GM21381 (cell line): ENCODE results near the gene KRTAP15-1.

ENCODE experiments used
- ATAC-seq: cut with Tn5 transposase; IDR thresholded peaks from one replicate; pipeline ENCODE4 v1.9.1; 2021; ENCODE audit warnings: mild to moderate bottlenecking, moderate library complexity; ENCODE audit not compliant: unreplicated experiment

The KRTAP15-1 gene

DNA sequence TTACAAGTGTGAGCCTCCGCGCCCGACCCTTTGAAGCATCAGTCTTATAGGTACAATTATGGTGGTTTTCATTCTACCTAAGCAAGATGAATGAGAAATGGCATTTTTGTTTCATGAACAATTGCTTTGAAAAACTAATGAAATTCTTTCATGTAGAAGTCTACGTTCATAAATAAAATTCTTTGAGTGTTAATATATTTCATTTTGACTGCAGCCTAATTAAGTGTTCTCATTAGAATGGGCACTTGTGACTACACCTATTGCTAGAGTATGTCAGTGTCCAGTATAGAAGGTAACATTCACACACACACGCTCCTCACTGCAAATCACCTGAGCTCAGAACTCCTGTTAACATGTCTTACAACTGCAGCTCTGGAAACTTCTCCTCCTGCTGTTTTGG lies at the start of gene KRTAP15-1:
Gene KRTAP15-1 (plus strand): TSS at position 301 of the 400 bp plus-strand sequence. CDS start 53 bp downstream, at position 354.
- ATAC-seq: no peak

GRCh38 chr21:30391492-30392025 lies 48.5 kb upstream of the KRTAP15-1 start:
- no peak for ATAC-seq

DNA sequence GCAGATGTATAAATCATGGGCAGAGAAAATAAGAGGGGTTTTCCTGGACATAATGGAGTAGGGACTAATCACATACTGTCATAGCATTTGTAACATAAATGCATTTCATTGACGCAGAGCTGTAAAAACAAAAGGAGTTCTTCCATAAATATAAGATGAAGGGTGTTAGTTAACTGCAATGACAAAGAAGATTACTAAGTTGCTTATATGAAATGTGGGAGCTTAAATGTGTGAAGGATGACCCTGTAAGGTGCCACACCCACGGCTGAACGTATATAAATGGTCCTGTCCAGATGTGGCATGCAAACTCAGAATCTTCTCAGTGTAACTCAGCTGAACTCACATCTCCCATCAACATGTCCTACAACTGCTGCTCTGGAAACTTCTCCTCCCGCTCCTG lies 44.3 kb upstream of the KRTAP15-1 start, which contains the start of gene KRTAP13-1:
Gene KRTAP13-1 (plus strand): TSS at position 301 of the 400 bp plus-strand sequence. CDS start 56 bp downstream, at position 357.
- no peak for ATAC-seq

- ATAC-seq: no peak
Measured at GRCh38 chr21:30408782-30409494, 31.1 kb upstream of the KRTAP15-1 start.

GRCh38 chr21:30415993-30416392 lies 24.1 kb upstream of the KRTAP15-1 start:
- no peak for ATAC-seq

DNA sequence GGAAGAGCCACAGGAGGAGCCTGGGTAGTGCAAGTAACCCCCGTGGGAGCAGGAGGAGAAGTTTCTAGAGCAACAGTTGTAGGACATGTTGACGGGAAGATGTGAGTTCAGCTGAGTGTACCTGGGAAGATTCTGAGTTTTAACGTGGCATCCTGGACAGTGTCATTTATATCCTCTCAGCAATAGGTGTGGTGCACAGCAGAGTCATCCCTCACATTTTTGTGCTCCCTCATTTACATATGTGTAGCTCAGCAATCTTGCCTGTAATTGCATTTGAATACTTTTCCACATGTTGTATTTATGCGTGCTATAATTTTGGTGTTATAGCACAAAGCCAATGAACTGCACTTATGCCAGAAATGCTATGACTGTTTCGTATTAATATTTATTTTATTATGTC lies 14.2 kb upstream of the KRTAP15-1 start, which contains the start of gene KRTAP13-3:
Gene KRTAP13-3 (minus strand): TSS at position 101 of the 400 bp plus-strand sequence. CDS start 14 bp downstream, at position 87.
- ATAC-seq: no peak

DNA sequence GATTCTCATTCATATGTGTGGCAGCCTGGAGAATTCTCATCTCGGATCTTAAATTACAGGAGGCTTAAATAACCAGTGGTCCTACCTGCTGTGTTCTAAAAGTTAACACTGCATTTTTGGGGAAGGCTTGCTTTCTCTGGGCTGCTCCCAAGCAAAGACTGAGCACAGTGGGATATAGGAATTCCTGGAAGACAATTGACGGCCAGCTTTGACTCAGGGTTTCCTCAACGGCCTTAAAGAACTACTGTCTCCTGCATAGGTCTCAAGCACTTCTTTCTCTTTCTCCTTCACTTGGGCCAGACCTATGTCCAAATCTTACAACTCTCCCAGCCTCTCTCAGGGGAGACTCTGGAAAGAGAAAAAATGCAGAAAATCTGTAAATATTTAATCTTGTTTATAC lies 13.3 kb upstream of the KRTAP15-1 start:
- ATAC-seq: no peak

GRCh38 chr21:30430170-30430655 lies 9.9 kb upstream of the KRTAP15-1 start, which contains the start of gene KRTAP13-4:
TSS of gene KRTAP13-4 (plus strand) at chr21:30430220. CDS start at chr21:30430276, 56 bp downstream.
- no peak for ATAC-seq

- peak; percentile 71 for ATAC-seq
Measured at GRCh38 chr21:30434033-30434631, 5.9 kb upstream of the KRTAP15-1 start.

DNA sequence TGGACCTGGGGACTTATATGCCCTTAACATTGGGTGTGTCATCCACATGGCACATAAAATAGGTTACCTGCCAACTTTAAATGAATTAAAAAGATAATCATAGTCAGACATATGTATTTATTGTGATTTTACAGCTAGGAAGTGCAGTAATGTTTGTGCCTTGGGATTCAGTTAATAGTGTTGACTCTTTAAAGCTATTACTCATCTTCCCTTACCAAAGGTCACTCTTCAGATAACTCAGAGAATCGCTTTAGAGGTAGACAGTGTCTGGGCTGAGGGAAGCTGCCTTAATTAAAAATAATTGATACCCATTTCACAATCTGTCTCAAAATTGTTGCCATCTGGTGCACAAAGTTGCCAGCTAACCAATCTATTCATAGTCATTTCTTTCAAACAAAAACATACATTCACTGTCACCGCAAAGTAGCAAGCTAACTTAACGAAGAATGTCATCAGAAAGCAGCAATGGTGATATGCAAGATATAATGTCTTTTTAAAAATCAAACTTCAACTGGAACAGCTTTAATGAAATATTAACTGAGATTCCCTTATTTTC lies 3.0 kb upstream of the KRTAP15-1 start:
- no peak for ATAC-seq

DNA sequence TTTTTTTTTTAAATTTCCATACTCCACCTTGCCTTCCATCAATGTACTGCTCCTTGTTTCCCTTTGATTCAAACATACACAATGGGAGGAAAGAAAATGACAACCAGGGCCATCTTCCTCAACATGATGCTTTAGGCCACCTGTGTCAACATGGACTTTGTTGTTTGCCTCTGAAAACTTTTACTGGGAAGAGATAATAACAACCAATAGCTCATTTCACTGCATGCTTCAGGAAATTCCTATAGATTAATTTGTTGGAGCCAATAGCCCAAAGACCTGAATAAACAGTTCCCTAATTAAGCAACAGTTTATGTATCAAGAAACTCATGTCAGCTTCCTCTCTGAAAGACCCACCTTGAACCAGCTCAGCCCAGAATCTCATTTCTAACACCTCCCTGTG lies 3.2 kb downstream of the KRTAP15-1 start:
- ATAC-seq: no peak

GRCh38 chr21:30444204-30444603 lies 4.1 kb downstream of the KRTAP15-1 start:
- ATAC-seq: no peak

- ATAC-seq: no peak
Measured at GRCh38 chr21:30447056-30447455, 7.0 kb downstream of the KRTAP15-1 start.

DNA sequence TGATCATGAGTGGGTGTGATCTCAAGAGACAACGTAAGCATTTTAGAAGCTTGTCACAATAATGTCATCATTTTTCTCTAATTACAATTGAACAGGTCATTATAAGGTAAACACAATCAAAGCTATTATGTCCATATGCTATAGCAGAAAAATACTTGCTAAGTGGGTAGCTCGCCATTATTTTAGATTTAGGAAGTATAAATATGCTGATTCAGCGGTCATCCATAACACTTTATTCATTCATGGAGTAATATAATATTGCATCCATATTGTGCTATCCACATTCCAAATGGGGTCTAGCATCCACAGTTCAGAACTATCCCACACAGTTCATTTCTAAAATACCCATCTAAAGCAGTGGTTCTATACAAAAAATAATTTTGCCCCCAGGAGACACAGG lies 8.4 kb downstream of the KRTAP15-1 start:
- no peak for ATAC-seq

- ATAC-seq: no peak
Measured at GRCh38 chr21:30463713-30464112, 23.6 kb downstream of the KRTAP15-1 start.

DNA sequence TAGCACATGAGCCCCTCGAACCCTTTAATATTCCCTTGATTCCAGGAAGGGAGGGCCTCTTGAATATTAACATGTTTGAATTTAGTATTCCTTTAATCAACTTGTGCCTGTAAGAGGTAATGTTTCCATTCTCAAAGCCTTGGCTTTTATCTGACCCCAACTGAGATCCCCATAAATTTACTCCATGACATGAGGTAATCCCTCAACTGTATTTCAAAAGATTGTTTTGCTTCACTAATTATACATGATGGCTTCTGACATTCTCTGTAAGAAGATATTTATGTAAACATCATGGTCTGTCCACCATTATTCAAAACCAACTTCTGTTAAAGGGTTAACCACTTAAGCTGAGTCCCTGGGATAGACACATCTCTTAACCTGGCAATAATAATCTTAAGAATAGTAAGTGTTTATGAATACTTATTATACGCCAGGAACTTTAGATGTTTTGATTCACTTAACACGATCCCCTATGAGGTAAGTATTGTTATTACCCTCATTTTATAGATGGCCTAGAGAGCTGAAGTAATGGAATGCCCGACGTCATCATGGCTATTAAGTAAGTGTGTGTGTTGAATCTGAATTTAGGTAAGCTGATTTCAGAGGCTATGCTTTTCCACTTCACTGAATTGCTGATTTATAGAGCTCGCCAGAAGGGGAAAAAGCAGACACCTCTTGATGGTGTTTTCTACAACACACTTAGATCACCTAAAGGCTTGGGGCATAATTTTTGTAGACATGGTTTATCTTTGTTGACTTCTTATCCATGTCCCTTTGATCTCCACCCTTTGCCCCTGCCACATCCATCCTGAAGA lies 29.0 kb downstream of the KRTAP15-1 start:
- ATAC-seq: no peak

DNA sequence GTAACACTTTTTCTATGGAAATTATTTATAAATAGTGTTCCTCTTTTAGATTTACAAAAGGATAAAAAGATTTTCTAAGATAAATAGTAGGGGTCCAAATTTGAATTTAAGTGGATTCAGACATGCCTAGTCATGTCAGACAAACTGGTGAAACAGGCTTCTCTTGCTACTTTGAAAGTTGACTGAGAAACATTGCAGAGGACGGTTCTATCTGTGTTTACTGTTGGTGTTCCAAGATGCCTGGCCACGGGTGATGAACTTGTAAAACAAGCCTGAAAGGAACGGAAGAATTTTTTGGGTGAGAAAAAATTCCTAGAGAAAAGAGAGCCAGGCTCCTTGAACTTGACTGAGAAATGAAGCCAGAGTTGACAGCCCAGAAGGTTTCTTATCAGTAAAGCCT lies 37.9 kb downstream of the KRTAP15-1 start:
- no peak for ATAC-seq

GRCh38 chr21:30479259-30479658 lies 39.2 kb downstream of the KRTAP15-1 start:
- ATAC-seq: no peak

DNA sequence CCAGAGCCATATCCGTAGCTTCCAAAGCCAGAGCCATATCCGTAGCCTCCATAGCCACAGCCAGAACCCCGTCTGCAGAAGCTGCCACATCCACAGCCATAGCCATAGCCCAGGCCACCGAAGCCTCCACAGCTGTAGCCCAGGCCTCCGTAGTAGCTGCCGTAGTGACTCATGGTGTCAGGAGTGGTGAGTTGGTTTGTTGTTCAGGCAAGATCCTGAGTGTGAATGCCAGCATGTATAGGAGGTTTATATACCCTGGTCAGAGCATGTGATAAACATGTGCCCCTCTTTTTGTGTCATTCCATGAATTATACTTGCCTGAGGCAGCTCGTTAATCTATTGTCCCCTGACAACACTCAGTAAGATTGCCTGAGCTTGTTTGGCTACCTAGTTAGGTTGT lies 40.1 kb downstream of the KRTAP15-1 start, which contains the start of gene KRTAP19-1:
Gene KRTAP19-1 (minus strand): TSS at position 223 of the 400 bp plus-strand sequence. CDS start 50 bp downstream, at position 173.
- ATAC-seq: no peak

DNA sequence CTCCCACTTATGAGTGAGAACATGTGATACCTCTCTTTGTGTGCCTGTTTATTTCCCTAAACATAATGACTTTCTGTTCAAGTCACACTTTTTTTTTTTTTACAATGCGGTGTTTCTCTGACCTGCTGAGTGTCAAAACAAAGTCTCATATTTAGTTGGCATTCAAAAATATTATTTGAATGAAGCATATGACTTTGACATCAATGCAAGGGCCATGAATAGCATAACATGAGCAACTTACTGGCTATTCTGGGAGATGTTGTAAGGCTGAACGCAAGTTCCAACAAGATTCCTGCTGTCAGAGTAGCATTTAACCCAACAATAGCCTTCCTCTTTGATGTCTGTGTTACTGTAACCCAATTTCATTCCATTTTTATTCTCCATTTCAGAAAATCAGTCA lies 42.1 kb downstream of the KRTAP15-1 start:
- ATAC-seq: no peak
